ENCODE results near the gene CCDC188.

GRCh38 chr22:20115691-20116375 is 35.0 kb downstream of the CCDC188 start, which contains the start of gene RANBP1:
- TF ChIP-seq CTCF (IDR thresholded peaks at IDR 0.05; ENCODE audit: low read depth, low read length, poor library complexity, severe bottlenecking) = no peak
- TF ChIP-seq EZH2phosphoT487 (IDR thresholded peaks at IDR 0.05; ENCODE audit: borderline replicate concordance, low read length) = no peak

Data from DOHH2 (cell line).